GM18861 (cell line): ENCODE data around the gene SPART.
"Not testable (repeated sequence)": the region's sequence is repeated elsewhere in the genome, so short reads cannot be mapped to it uniquely, and the experiment has no call there.

Experiments
- ATAC-seq: cut with Tn5 transposase; IDR thresholded peaks from one replicate; pipeline ENCODE4 v1.9.1; 2021; ENCODE audit not compliant: unreplicated experiment

SPART gene

DNA sequence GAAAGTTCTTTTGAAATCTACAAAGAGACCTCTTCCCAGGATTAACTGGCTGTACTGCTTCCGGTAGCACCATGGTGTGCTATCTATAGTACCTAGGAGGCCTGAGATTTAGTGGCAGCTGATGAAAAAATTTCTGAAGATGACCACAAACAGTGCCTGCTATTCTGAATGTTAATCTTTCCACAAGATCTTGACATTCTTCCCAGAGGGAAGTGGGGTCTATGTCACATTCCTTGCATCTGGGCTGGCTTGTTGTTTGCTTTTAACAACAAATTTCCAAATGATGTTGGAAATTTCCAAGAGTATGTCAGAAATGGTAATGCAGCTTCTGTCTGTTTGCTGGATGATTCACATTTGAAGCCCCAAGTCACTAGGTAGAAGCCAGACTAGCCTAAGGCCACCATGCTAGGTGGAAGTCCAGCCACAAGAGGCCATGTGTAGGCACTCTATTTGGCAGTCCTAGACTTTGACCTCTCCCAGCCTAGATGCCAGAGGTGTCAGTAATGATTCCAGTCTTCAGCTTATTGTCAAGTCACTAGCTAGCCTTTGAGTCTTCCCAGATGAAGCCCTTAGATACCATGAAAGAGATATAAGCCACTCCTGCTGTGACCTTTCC is 22.1 kb downstream of the SPART start:
- no peak for ATAC-seq

- no peak for ATAC-seq
Observed at GRCh38 chr13:36323408-36323807, 22.8 kb downstream of the SPART start.

- not testable (repeated sequence) for ATAC-seq
Observed at GRCh38 chr13:36319793-36320192, 26.4 kb downstream of the SPART start.

DNA sequence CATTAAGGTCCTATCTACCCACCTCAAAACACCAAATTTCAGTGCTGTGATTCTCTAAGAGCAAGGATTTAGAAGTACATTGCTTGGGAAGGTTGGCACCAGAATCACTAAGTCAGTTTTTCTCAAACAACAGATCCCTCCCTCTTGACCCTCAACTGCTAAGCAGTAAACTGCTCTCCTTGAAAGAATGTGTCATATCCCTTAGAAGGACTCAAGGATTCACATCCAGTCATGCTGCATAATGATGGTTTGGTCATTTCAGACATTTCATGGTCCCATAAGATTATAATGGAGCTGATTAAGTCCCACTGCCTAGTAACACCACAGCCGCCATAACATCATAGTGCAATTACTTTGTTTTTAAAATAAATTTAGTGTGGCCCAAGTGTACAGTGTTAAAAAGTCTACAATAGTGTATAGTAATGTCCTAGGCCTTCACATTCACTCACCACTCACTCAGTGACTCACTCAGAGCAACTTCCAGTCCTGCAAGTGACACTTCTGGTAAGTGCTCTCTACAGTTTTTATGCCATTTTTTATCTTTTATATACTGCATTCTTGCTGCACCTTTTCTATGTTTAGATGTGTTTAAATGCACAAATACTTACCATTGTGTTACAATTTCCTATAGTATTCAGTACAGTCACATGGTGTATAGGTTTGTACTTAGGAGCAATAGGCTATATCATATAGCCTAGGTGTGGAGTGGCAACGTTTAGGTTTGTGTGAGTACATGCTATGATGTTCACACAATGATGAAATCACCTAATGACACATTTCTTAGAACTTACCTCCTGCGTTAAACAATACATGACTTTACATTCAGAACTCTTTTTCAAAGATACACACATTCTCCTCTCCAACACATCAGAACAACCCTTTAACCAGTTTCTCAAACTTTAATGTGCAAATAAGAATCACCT is 32.9 kb downstream of the SPART start:
- no peak for ATAC-seq

GRCh38 chr13:36310417-36311108 is 35.6 kb downstream of the SPART start:
- ATAC-seq = no peak

DNA sequence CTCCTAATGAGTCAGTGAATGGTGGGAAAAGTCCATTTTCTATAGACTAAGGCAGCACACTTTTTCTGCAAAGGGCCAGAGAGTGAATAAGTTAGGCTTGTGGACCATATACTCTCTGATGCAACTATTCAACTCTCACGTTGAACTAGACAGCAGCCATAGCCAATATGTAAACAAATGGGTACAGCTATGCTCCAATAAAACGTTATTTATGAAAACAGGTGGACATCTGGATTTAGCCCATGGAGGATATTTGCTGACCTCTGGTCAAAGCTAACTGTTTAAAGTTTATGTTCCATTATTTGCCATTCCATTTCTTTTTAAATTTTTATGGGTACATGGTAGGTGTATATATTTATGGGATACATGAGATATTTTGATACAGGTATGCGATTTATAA is 43.9 kb downstream of the SPART start:
- ATAC-seq = no peak

- ATAC-seq = not testable (repeated sequence)
Observed at GRCh38 chr13:36299469-36299868, 46.7 kb downstream of the SPART start.

GRCh38 chr13:36298535-36299068 is 47.6 kb downstream of the SPART start:
- ATAC-seq = no peak

DNA sequence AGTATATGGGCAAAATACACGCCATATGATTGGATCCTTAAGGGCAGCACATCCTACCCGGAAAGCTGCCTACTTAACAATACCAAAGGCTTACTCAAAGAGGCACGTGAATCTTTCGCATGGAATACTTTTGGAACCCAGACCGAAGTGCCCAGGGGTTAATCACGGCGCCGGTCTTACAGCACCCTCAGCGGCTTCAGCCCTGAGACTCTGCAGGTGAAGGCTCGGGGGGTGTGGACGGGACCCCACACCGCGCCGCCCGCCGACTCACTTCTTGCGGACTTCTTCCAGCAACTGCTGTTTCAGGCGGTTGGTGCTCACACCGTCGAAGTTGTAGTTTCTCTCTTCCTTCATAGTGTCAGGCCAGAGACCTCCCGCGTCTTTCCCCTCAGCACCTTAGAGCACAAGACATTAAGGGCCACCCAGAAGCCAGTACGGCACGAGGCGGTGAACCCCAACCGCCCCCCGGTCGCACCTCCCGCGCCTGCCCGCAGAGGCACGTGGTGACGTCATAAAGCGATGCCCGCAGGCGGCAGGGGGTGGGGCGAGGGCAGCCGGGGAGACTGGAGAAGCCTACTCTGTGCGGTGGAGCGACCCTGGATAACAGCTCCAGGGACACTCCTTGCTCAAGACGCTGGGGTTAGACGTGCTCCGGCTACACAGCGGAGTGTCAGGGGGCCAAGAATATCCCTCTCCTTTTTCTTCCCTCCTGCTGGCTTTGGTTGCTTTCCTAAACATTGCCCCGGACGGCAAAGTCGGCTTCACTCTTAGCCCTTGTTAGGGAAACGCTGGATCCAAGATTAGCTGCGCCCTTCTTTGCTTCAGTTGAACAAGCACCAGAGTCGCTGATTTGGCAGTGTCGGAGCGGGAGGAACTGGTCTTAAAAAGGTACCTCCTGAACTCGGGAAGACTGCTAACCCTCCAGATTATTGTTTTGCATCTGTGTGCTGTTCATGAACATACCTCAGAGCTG is 48.5 kb downstream of the SPART start, which contains the start of gene CCDC169:
Gene CCDC169, minus strand, starts transcription at position 449 of the 973 bp plus-strand sequence. Its CDS starts 95 bp downstream, at position 354.
- ATAC-seq = no peak

DNA sequence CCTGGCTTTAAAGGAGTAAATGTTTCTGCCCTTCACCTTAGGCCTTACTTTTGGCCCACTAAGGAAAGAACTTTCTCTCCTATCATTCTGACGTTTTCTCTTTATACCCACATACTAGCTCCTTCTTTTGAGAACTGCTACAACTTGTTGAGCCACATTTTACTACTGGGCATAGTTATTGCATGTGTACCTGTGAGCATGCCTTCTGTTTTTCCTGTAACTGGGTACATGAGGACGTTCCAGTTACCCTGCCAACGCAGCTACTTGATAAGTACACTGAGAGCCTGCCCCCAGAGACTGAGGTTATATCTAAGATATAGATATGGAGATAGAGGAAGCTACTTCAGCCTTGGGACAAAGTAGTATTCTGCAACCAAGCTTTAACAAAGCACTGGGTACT is 52.1 kb downstream of the SPART start:
- no peak for ATAC-seq

DNA sequence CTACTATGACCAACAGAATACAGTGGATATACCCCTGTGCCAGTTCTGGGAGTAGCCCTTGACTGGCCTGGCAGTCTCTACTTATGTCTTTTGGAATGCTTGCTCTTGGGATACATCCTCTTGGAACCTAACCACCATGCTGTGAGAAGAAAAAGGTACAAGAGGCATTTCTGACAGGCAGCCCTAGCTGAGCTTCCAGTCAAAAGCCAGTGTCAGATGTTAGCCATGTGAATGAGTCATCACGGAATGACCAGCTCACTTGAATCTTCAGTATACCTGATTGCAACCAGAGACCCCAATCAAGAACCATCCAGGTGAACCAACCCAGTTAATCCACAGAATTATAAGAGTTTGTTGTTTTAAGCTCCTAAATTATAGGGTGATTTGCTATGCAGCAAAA is 52.7 kb downstream of the SPART start:
- no peak for ATAC-seq

DNA sequence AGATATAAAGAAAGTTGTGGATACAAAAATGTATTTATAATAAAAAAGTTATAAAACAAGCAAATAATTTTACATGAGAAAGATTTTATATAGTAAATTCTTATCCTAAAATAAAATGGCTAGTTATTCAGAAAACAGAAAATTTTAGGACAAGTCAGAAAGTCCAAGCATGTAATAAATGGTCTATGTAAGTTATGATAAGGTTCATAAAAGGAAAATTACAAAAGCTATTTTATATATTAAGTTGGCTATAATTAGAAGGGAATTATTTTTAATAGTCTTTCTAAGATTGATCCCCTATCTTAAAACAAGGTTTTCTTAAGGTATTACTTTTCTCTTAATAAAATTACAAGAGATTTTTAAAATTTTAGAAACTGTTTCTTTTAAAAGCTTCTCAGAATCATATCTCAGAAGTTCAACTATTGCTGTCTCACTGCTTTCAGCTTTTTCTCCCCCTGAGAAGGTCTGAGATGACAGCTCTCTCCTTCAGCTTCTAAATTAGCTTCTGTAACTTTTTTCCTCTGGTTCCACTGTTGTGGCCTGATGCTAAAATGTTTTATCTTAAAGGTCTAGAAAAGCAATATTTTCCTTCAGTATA is 57.3 kb downstream of the SPART start:
- ATAC-seq = no peak

DNA sequence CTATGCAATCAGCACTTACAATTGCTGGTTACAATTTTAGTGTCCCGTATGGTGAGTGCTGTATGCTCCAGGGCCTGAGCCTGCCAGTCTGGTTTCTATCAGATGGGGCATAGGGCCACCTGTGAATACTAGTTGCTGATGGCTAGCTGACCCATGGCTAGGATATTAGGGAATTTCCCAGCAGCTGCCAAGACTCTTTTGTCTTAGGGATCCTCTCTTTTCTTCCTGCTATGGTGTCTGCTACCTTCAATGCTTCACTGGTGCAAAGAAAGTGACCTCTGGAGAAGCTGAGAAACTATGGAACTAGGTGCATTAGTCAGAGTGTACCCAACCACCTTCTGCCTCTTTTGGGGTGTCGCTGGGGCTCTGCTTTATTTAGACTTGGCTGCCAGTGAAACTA is 60.2 kb downstream of the SPART start:
- no peak for ATAC-seq

- ATAC-seq = no peak
Observed at GRCh38 chr13:36282821-36283432, 63.3 kb downstream of the SPART start.

- no peak for ATAC-seq
Observed at GRCh38 chr13:36275190-36276002, 70.8 kb downstream of the SPART start.

GRCh38 chr13:36273431-36273830 is 72.8 kb downstream of the SPART start:
- ATAC-seq = no peak

DNA sequence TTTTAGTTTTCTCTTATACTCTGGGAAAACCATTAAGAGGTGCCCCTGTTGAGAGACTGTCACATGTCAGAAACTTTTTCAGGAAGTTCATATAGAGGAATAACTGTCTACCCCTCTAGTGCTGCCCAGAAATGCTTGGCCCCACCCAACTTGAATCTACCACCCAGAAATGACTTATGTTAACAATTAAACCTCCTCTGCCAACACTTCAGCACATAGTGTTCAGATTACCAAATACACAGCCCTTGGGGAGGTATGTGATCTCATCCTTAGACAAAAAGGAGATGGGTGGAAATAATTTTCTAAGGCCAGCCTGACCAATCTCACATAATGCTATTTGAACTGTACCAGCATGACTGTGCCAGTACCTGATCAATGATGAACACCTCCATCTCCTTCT is 84.2 kb downstream of the SPART start:
- no peak for ATAC-seq

DNA sequence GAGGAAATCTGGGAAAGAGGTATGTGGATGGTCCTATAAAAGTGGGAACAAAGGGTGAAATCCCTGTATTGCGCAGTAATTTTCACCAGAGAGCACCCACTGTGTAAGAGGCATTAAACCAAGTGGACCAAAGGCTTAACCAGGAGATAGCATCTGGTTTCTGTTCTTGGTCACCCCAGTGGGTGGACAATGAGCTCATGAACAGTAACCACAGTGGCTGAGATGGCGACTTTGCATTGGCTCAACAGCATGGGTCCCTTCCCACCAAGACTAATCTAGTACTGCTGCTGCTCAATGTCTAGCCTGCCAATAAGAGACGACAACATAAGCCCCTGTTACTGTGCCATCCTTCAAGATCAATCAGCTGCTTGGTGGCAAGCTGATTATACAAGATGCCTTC is 85.2 kb downstream of the SPART start:
- ATAC-seq = no peak
